Coronary artery (tissue), 2 donors: ENCODE results near the gene SH2D3C.
"Not testable (repeated sequence)": the region's sequence is repeated elsewhere in the genome, so short reads cannot be mapped to it uniquely, and the experiment has no call there.

ENCODE experiments used
- DNase-seq: peaks from one replicate; pipeline ENCODE4 v3.0.0-alpha.2; 2017; ENCODE audit warnings: low spot score
- H3K27ac ChIP-seq, 2 donors: fragments of 200-600 bp; sonication (generic); one replicate each; pipeline ENCODE4 v1.5.1; 2016 to 2019
- H3K4me3 ChIP-seq: fragments of 200-600 bp; sonication (generic); 2 replicates; pipeline ENCODE4 v1.5.1; 2016; ENCODE audit warnings: mild to moderate bottlenecking, moderate library complexity
- CTCF ChIP-seq: fragments of 200-600 bp; sonication (generic); IDR thresholded peaks from one replicate; pipeline ENCODE4 v1.5.1; 2019; ENCODE audit warnings: antibody characterized with exemption

The SH2D3C gene

DNA sequence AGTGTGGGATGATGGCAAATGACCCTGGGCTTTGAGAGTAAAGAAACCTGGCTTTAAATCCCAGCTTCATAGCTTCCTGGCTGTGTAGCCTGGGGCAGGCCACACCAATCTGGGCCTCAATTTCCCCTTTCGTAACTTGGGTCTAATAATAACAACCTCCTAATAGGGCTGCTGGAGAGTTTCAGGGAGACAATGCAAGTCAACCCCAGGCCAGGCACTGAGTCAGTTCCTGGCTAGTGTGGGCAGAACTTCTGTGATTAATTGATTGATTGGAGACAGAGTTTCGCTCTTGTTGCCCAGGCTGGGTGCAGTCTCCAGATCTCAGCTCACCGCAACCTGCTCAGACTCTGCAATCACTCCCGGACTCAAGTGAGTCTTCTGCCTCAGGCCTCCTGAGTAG lies 3.3 kb upstream of the SH2D3C start:
- TF ChIP-seq CTCF, result no peak
- no peak for DNase-seq
- Histone ChIP-seq H3K4me3 (no peak overlapping the region), H3K27ac (no peak overlapping the region)

GRCh38 chr9:127780909-127781308 lies 2.4 kb upstream of the SH2D3C start:
- H3K27ac ChIP-seq, result peak overlapping the region in 1 of 2 donors; percentile 16
- not testable (repeated sequence) for H3K4me3 ChIP-seq, DNase-seq

DNA sequence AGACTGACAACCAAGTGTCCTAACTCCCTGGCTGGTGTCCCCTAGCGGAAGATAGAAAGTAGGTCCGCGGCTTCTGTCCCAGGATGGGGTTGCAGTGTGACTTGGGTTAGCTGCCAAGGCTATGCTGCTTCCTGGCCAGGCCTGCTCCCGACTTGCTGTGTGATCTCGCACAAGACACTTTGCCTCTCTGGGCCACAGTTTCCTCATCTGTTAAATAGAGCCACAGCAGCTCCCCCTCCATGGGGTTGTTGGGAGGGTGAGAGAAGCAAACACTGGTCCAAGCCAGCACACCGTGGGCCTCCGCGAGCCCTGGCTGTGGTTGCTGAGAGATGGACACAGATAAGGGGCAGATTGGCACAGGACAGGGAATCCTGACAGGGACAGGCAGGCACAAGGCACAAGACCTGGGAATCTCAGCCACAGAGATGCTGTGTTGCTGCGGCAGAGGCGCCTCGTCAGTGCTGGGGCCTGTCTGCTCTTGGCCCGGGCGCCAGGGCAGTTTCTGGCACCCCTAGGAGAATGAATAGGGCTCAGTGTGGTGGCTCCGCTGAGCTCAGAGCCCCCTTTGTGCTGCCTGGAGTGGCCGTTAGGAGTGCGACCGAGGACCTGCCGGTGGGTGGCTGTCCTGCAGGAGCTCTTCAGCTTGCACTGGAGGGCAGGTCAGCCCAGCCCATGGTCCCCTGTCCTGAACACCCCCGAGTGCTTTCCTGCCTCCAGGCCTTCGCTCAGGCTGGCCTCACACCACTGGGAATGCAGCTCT lies 1.8 kb upstream of the SH2D3C start:
- TF ChIP-seq CTCF, result no peak
- Histone ChIP-seq H3K4me3 (no peak overlapping the region), H3K27ac (peak overlapping the region in 1 of 2 donors; percentile 16)
- no peak for DNase-seq

GRCh38 chr9:127779136-127779981 lies 893 bp upstream of the SH2D3C start:
- Histone ChIP-seq H3K27ac (peak overlapping the region in 1 of 2 donors; percentile 78), H3K4me3 (no peak overlapping the region)
- TF ChIP-seq CTCF, result no peak
- no peak for DNase-seq

- H3K27ac ChIP-seq, result no peak overlapping the region
- no peak overlapping the region for H3K4me3 ChIP-seq
Measured at GRCh38 chr9:127777368-127777980, 992 bp downstream of the SH2D3C start.

GRCh38 chr9:127776924-127777289 lies 1.6 kb downstream of the SH2D3C start:
- no peak for DNase-seq
- TF ChIP-seq CTCF, result no peak
- Histone ChIP-seq H3K4me3 (no peak overlapping the region), H3K27ac (peak overlapping the region in 1 of 2 donors; percentile 17)

More at GRCh38 chr9:127777368-127777980, 992 bp downstream of the SH2D3C start:
- no peak for DNase-seq
- no peak for TF ChIP-seq CTCF

DNA sequence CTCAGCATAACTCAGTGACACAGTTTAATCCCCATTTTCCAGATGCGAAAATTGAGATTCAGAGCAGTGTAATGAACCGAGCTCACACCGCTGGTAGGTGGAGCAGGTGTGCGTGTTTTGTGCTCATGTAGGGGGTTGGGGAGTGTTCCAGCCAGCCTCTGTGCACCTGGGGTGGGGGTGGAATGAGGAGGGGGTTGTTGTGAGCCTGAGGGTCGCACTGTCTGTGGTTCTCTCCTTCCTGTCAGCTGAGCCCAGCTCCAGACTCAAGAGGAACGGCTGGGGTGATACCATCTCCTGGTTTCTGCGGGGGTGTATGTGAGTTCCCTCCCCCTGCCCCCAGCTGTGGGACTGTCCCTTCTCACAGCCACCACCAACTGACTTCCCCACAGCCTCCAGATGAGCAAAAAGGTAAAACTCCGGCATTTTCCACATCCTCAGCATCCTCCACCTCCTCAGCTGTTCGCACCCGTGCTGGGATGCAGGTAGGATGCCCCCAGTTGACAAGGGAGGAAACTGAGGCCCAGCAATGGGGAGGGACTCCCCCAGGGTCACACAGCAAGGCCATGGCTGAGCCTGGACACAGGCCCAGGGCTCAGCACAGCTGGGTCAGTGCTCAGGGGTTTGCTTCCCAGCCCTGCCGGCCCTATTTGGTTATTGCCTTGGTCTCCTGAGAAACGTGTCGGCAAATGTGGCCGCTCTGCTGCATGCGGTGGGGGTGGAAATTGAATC lies 2.1 kb downstream of the SH2D3C start:
- no peak for DNase-seq
- H3K27ac ChIP-seq, result peak overlapping the region in 1 of 2 donors; percentile 17
- peak overlapping the region; percentile 38 for H3K4me3 ChIP-seq
- TF ChIP-seq CTCF, result no peak
